Measurements from ENCODE around the gene WDR90. TPM values are rescaled to one million over a fixed set of nuclear protein-coding genes. Genes with fewer than 3 reads are reported as not detected.

WDR90 gene
- total RNA-seq (ENCODE audit: unreplicated experiment), result 25.2 TPM
- long read RNA-seq, partial matches to known transcripts, result 2 of 2 reads
- long read RNA-seq, other reads (novel, unspliced or antisense), result 0 of 2 reads

DNA sequence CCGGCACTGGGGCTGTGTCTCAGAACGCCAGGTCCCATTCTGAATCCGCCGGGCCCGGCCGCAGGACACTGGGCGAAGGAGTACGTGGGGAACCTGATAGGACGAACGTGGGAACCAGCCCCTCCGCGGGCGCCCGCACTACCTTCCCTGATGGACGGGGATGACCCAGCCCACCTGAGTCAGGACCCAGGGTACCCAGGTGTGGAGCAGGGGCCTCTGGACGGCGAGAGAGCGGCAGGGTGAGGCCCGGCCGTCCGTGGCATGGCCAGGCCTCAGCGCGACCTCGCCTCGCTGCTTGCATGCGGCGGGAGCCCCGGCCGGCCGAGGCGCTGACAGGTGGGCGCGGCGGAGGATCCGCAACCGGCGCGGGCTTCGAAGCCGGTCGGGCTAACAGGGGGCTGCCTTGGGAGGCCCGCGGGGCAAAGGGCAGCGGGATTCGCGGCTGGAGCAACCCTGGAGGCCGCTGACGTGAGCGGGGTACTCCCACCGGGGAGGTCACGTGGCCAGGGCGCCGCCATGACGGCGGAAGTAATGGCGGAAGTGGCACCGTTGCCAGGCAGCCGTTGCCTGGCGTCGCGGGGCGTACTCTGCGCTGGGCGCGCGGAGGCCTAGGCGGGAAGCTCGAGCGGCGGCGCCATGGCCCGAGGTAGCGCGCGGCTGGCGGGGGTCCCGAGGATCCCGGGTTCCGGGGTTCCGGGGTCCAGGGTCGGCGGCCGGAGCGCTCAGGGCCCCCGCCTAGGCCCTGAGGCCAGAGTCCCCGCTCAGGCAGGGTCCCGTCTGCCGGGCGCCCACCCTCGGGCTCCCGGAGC, at the start of gene WDR90:
TSS of gene WDR90 (plus strand) at position 585 of the 809 bp plus-strand sequence. CDS start at position 637, 52 bp downstream.
- Mint-ChIP-seq H3K27ac (ENCODE audit: unreplicated experiment) (peak within 1 kb of the TSS; percentile 36), H3K27me3 (ENCODE audit: unreplicated experiment) (peaks cover 9% of the 10 kb centered on the region), H3K4me3 (ENCODE audit: unreplicated experiment) (peak within 1 kb of the TSS; percentile 76), H3K36me3 (ENCODE audit: low read depth, unreplicated experiment) (no peaks in the 10 kb centered on the region), H3K9me3 (ENCODE audit: unreplicated experiment) (no peaks in the 10 kb centered on the region), H3K4me1 (ENCODE audit: unreplicated experiment) (no peaks in the 10 kb centered on the region)
- peak; percentile 88 for DNase-seq (ENCODE audit: low spot score)
- no peak for TF ChIP-seq CTCF (IDR thresholded peaks at IDR 0.05; ENCODE audit: unreplicated experiment)

DNA sequence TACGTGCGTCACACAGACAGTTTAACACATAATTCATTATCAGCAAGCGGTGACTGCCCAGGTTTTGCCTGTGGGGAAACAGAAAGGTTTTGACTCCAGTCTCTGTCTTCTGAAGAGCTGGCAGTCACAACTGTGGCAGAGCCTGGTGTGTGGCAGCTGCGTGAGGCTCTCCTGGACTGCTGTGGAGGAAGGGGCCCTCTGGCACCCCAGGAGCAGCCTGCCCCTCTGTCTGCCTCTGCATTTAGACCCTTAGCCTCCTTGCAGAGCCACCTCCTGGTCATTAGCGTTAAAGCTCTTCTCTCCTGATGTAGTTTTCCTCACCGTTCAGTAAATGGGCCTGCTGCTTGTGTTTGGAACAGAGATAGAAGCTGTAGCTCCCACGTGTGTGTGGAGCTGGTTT, 48.4 kb upstream of the WDR90 start:
- Mint-ChIP-seq H3K27ac (ENCODE audit: unreplicated experiment) (no peak overlapping the region), H3K9me3 (ENCODE audit: unreplicated experiment) (no peaks in the 10 kb centered on the region), H3K36me3 (ENCODE audit: low read depth, unreplicated experiment) (peaks cover 14% of the 10 kb centered on the region), H3K27me3 (ENCODE audit: unreplicated experiment) (peaks cover 4% of the 10 kb centered on the region), H3K4me1 (ENCODE audit: unreplicated experiment) (no peaks in the 10 kb centered on the region), H3K4me3 (ENCODE audit: unreplicated experiment) (no peak overlapping the region)
- TF ChIP-seq CTCF (IDR thresholded peaks at IDR 0.05; ENCODE audit: unreplicated experiment), result no peak
- DNase-seq (ENCODE audit: low spot score), result no peak

DNA sequence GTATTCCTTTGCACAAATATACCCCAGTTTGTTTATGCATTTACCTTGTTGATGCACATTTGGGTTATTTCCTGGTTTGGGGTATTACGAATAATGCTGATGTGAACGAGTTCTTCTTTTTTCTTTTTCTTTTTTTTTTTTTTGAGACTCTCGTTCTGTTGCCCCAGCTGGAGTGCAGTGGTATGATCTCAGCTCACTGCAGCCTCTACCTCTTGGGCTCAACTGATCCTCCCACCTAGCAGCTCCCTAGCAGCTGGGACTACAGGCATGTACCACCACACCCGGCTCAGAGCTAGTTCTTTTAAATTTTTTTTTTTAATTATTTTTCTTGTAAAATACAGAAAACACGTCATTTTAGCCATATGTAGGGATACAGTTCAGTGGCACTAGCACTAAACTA, 45.2 kb upstream of the WDR90 start:
- TF ChIP-seq CTCF (IDR thresholded peaks at IDR 0.05; ENCODE audit: unreplicated experiment), result no peak
- Mint-ChIP-seq H3K36me3 (ENCODE audit: low read depth, unreplicated experiment) (peaks cover 12% of the 10 kb centered on the region), H3K27ac (ENCODE audit: unreplicated experiment) (no peak overlapping the region), H3K4me1 (ENCODE audit: unreplicated experiment) (no peaks in the 10 kb centered on the region), H3K4me3 (ENCODE audit: unreplicated experiment) (no peak overlapping the region), H3K27me3 (ENCODE audit: unreplicated experiment) (no peaks in the 10 kb centered on the region), H3K9me3 (ENCODE audit: unreplicated experiment) (no peaks in the 10 kb centered on the region)
- no peak for DNase-seq (ENCODE audit: low spot score)

DNA sequence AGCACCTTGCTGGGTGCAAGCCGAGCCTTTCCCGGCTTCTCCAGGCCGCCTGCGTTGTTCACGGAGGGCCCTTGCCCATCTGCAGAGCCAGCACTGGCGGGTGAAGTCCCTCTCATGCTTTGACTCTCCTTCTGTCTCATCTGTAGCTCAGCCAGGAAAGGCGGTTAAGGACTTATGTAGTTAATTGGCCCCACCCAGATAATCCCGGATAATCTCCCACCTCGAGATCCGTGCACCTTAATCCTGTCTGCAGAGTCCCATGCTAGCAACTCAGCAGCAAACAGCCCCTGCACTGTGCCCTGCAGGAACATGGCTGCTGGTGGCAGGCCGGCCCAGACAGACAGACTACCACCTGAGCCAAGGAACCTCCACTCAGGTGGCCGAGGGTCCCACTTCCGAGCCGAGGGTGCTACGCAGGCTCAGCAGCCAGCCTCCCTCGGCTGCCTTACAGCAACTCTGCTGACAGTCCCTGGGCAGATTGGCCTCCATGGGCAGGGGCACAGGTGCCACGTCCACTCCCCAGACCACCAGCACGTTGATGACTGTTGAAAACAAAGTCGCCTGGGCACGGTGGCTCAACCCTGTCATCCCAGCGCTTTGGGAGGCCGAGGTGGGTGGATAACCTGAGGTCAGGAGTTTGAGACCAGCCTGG, 42.4 kb upstream of the WDR90 start:
- H3K4me1 Mint-ChIP-seq (ENCODE audit: unreplicated experiment), result no peaks in the 10 kb centered on the region
- H3K27me3 Mint-ChIP-seq (ENCODE audit: unreplicated experiment), result peaks cover 1% of the 10 kb centered on the region
- no peak for TF ChIP-seq CTCF (IDR thresholded peaks at IDR 0.05; ENCODE audit: unreplicated experiment)
- DNase-seq (ENCODE audit: low spot score), result no peak
- no peaks in the 10 kb centered on the region for H3K9me3 Mint-ChIP-seq (ENCODE audit: unreplicated experiment)
- H3K36me3 Mint-ChIP-seq (ENCODE audit: low read depth, unreplicated experiment), result peaks cover 12% of the 10 kb centered on the region
- no peak overlapping the region for H3K27ac Mint-ChIP-seq (ENCODE audit: unreplicated experiment)
- no peak overlapping the region for H3K4me3 Mint-ChIP-seq (ENCODE audit: unreplicated experiment)

DNA sequence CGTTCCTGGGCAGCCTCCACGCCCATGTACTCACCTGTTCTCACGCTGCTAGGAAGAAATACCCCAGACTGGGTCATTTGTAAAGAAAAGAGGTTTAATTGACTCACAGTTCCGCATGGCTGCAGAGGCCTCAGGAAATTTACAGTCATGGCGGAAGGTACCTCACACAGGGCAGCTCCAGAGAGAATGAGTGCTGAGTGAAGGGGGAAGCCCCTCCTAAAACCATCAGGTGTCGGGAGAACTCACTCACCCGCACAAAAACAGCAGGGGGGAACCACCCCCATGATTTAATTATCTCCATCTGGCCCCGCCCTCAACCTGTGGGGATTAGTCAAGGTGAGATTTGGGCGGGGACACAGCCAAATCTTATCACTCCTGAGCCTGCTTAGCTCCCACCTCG, 41.1 kb upstream of the WDR90 start:
- no peak for TF ChIP-seq CTCF (IDR thresholded peaks at IDR 0.05; ENCODE audit: unreplicated experiment)
- Mint-ChIP-seq H3K9me3 (ENCODE audit: unreplicated experiment) (no peaks in the 10 kb centered on the region), H3K4me3 (ENCODE audit: unreplicated experiment) (no peak overlapping the region), H3K36me3 (ENCODE audit: low read depth, unreplicated experiment) (peaks cover 12% of the 10 kb centered on the region), H3K4me1 (ENCODE audit: unreplicated experiment) (no peaks in the 10 kb centered on the region), H3K27me3 (ENCODE audit: unreplicated experiment) (peaks cover 1% of the 10 kb centered on the region), H3K27ac (ENCODE audit: unreplicated experiment) (no peak overlapping the region)
- DNase-seq (ENCODE audit: low spot score), result no peak
